IPS DF 6.9 (cell line): ENCODE measurements around the gene ZBTB5.
"Not testable (repeated sequence)": the region's sequence is repeated elsewhere in the genome, so short reads cannot be mapped to it uniquely, and the experiment has no call there.

ENCODE experiments used
- DNase-seq: peaks from one replicate; pipeline ENCODE4 v3.0.0-alpha.2; 2013; ENCODE audit warnings: low read depth, low spot score
- H3K27ac ChIP-seq: one replicate; pipeline ENCODE4 v1.5.1; 2013; ENCODE audit warnings: low read length, control low read depth
- H3K27me3 ChIP-seq: 2 replicates; pipeline ENCODE4 v1.6.1; 2013; ENCODE audit warnings: mild to moderate bottlenecking, low read length; ENCODE audit not compliant: control insufficient read depth, insufficient read depth
- H3K36me3 ChIP-seq: 2 replicates; pipeline ENCODE4 v1.6.1; 2013; ENCODE audit warnings: low read length; ENCODE audit not compliant: control insufficient read depth, insufficient read depth
- H3K4me1 ChIP-seq: 2 replicates; pipeline ENCODE4 v1.6.1; 2013; ENCODE audit warnings: low read length; ENCODE audit not compliant: control insufficient read depth, insufficient read depth
- H3K4me3 ChIP-seq: 2 replicates; pipeline ENCODE4 v1.5.1; 2013; ENCODE audit warnings: mild to moderate bottlenecking, low read length
- H3K9me3 ChIP-seq: 2 replicates; pipeline ENCODE4 v1.6.1; 2013; ENCODE audit warnings: low read length, inconsistent platforms; ENCODE audit not compliant: control insufficient read depth, insufficient read depth
- WGBS: extraction: QIAGEN DNeasy Blood & Tissue Kit; methylation state at CpG from one replicate; pipeline ENCODE4 v1.1.7; 2013; ENCODE audit warnings: mixed read lengths, missing lambda C conversion rate; ENCODE audit not compliant: insufficient read length, insufficient coverage; 5-methylcytosine and 5-hydroxymethylcytosine counted together

The ZBTB5 gene

GRCh38 chr9:37486616-37487548 is 21.6 kb upstream of the ZBTB5 start:
- H3K4me3 ChIP-seq, result peak overlapping the region; percentile 59; the same call in 1 of the 2 replicates
- peaks cover 5% of the 10 kb centered on the region; the same call in 1 of the 2 replicates for H3K4me1 ChIP-seq
- H3K36me3 ChIP-seq, result no peaks in the 10 kb centered on the region; the same call in 1 of the 2 replicates
- H3K27me3 ChIP-seq, result no peaks in the 10 kb centered on the region
- H3K27ac ChIP-seq, result no peak overlapping the region
- WGBS, result no CpG with 5 or more reads among the region's 7 CpGs
- no peak for DNase-seq
- no peaks in the 10 kb centered on the region for H3K9me3 ChIP-seq

- WGBS, result no CpG with 5 or more reads among the region's 7 CpGs
- Histone ChIP-seq H3K27ac (no peak overlapping the region), H3K36me3 (no peaks in the 10 kb centered on the region; the same call in 1 of the 2 replicates), H3K4me3 (peak overlapping the region; percentile 59), H3K27me3 (no peaks in the 10 kb centered on the region), H3K9me3 (no peaks in the 10 kb centered on the region), H3K4me1 (peaks cover 5% of the 10 kb centered on the region; the same call in 1 of the 2 replicates)
- no peak for DNase-seq
Observed at GRCh38 chr9:37486256-37486615, 21.0 kb upstream of the ZBTB5 start.

- Histone ChIP-seq H3K4me3 (peak within 1 kb of the TSS; percentile 59), H3K9me3 (no peaks in the 10 kb centered on the region), H3K4me1 (peaks cover 5% of the 10 kb centered on the region; the same call in 1 of the 2 replicates), H3K27me3 (no peaks in the 10 kb centered on the region), H3K27ac (no peak within 1 kb of the TSS), H3K36me3 (no peaks in the 10 kb centered on the region; the same call in 1 of the 2 replicates)
- peak; percentile 88 for DNase-seq
- WGBS, result no CpG with 5 or more reads among the region's 56 CpGs
Observed at GRCh38 chr9:37485389-37486255, 20.4 kb upstream of the ZBTB5 start, which contains the start of gene POLR1E. POLR1E (plus strand) TSS chr9:37485948; CDS start chr9:37486048, 100 bp downstream.

- Histone ChIP-seq H3K9me3 (no peaks in the 10 kb centered on the region), H3K36me3 (no peaks in the 10 kb centered on the region), H3K27ac (no peak overlapping the region), H3K4me1 (peaks cover 2% of the 10 kb centered on the region; the same call in 1 of the 2 replicates), H3K27me3 (no peaks in the 10 kb centered on the region), H3K4me3 (no peak overlapping the region)
- no CpG with 5 or more reads among the region's 3 CpGs for WGBS
- DNase-seq, result no peak
Observed at GRCh38 chr9:37480759-37481158, 15.5 kb upstream of the ZBTB5 start.

- WGBS, result no CpG with 5 or more reads among the region's 5 CpGs
Observed at GRCh38 chr9:37477987-37478619, 12.9 kb upstream of the ZBTB5 start.

GRCh38 chr9:37477443-37477842 is 12.2 kb upstream of the ZBTB5 start:
- not testable (repeated sequence) for H3K9me3 ChIP-seq, DNase-seq, H3K4me3 ChIP-seq, H3K27ac ChIP-seq, H3K4me1 ChIP-seq, H3K36me3 ChIP-seq, H3K27me3 ChIP-seq
- WGBS, result no CpG with 5 or more reads among the region's 4 CpGs

More at GRCh38 chr9:37477987-37478619, 12.9 kb upstream of the ZBTB5 start:
- not testable (repeated sequence) for H3K9me3 ChIP-seq, H3K27ac ChIP-seq, H3K4me1 ChIP-seq, H3K4me3 ChIP-seq, DNase-seq, H3K27me3 ChIP-seq, H3K36me3 ChIP-seq

GRCh38 chr9:37476930-37477329 is 11.7 kb upstream of the ZBTB5 start:
- H3K9me3 ChIP-seq, result no peaks in the 10 kb centered on the region
- no peak overlapping the region for H3K27ac ChIP-seq
- no CpG with 5 or more reads among the region's 11 CpGs for WGBS

GRCh38 chr9:37474438-37474837 is 9.2 kb upstream of the ZBTB5 start:
- Histone ChIP-seq H3K27ac (no peak overlapping the region), H3K9me3 (no peaks in the 10 kb centered on the region), H3K36me3 (no peaks in the 10 kb centered on the region), H3K4me3 (no peak overlapping the region), H3K27me3 (no peaks in the 10 kb centered on the region), H3K4me1 (no peaks in the 10 kb centered on the region)
- no peak for DNase-seq
- 100% methylated on average over 1 of the region's 3 CpGs for WGBS

More at GRCh38 chr9:37476930-37477329, 11.7 kb upstream of the ZBTB5 start:
- Histone ChIP-seq H3K4me3 (no peak overlapping the region), H3K36me3 (no peaks in the 10 kb centered on the region), H3K27me3 (no peaks in the 10 kb centered on the region), H3K4me1 (no peaks in the 10 kb centered on the region)
- DNase-seq, result no peak

GRCh38 chr9:37473982-37474381 is 8.7 kb upstream of the ZBTB5 start:
- not testable (repeated sequence) for H3K4me1 ChIP-seq, H3K36me3 ChIP-seq, H3K9me3 ChIP-seq, H3K4me3 ChIP-seq, DNase-seq, H3K27me3 ChIP-seq, H3K27ac ChIP-seq
- WGBS, result no CpG with 5 or more reads among the region's 6 CpGs
